GM10248 (cell line): ENCODE results near the gene TAF13.
"Not testable (repeated sequence)": the region's sequence is repeated elsewhere in the genome, so short reads cannot be mapped to it uniquely, and the experiment has no call there.

ENCODE experiments used
- CTCF ChIA-PET: fragments of 300-600 bp; sonication (Branson Sonifier 250); formaldehyde crosslinking; extraction: SDS; loops from one replicate; lab custom pipeline; 2021; ENCODE audit warnings: antibody characterized with exemption; lab: Yijun Ruan, JAX
- POLR2A ChIA-PET: fragments of 350-650 bp; sonication (Branson Sonifier 250); formaldehyde crosslinking; extraction: SDS; loops from one replicate; lab custom pipeline; 2020; ENCODE audit warnings: antibody characterized with exemption; lab: Yijun Ruan, JAX
- DNase-seq: peaks from one replicate; pipeline ENCODE4 v3.0.0; 2012; ENCODE audit errors: extremely low spot score
- CTCF ChIP-seq: IDR thresholded peaks from 2 replicates; pipeline ENCODE4 v1.5.1; 2012; ENCODE audit warnings: mild to moderate bottlenecking, low read depth; ENCODE audit errors: extremely low read depth, missing control alignments, control extremely low read depth

Gene TAF13

GRCh38 chr1:109060707-109061106 is 15.1 kb downstream of the TAF13 start:
- DNase-seq = no peak
- TF ChIP-seq CTCF = no peak
- ChIA-PET CTCF (interaction anchor here (1.0 to 1.5 kb wide), 5 partner anchors 15 to 76 kb away, joined by 3 to 6 read pairs (median 4); partner anchors contain the start of gene WDR47), POLR2A (interaction anchor here (0.9 kb wide), 1 partner anchor 39 kb away, joined by 3 read pairs; no protein-coding TSS in a partner anchor)

- no peak for DNase-seq
- CTCF ChIA-PET = interaction anchor here (1.1 kb wide), 1 partner anchor 9 kb away, joined by 3 read pairs; no protein-coding TSS in a partner anchor
- POLR2A ChIA-PET = no interaction called here
- TF ChIP-seq CTCF = no peak
Measured at GRCh38 chr1:109059026-109059425, 16.8 kb downstream of the TAF13 start.

- POLR2A ChIA-PET = no interaction called here
Measured at GRCh38 chr1:109056064-109056463, 19.7 kb downstream of the TAF13 start.

GRCh38 chr1:109052145-109052544 is 23.7 kb downstream of the TAF13 start:
- POLR2A ChIA-PET, DNase-seq, CTCF ChIA-PET: not testable (repeated sequence)

More at GRCh38 chr1:109056064-109056463, 19.7 kb downstream of the TAF13 start:
- CTCF ChIA-PET = interaction anchor here (0.6 kb wide), 1 partner anchor 58 kb away, joined by 3 read pairs; the partner anchor contains the start of gene ELAPOR1
- no peak for DNase-seq
- TF ChIP-seq CTCF = no peak

- ChIA-PET CTCF (interaction anchor here (1.3 to 2.1 kb wide), 2 partner anchors 13 to 50 kb away, joined by 4 read pairs; no protein-coding TSS in a partner anchor), POLR2A (no interaction called here)
- no peak for DNase-seq
- no peak for TF ChIP-seq CTCF
Measured at GRCh38 chr1:109050228-109050995, 25.4 kb downstream of the TAF13 start.

- ChIA-PET CTCF (interaction anchor here (2.1 kb wide), 1 partner anchor 15 kb away, joined by 4 read pairs; no protein-coding TSS in a partner anchor), POLR2A (no interaction called here)
- no peak for TF ChIP-seq CTCF
- DNase-seq = no peak
Measured at GRCh38 chr1:109048335-109048734, 27.5 kb downstream of the TAF13 start.

- no peak for TF ChIP-seq CTCF
- DNase-seq = no peak
- POLR2A ChIA-PET = no interaction called here
- CTCF ChIA-PET = interaction anchor here (0.7 to 1.2 kb wide), 3 partner anchors 15 to 53 kb away, joined by 3 read pairs; no protein-coding TSS in a partner anchor
Measured at GRCh38 chr1:109047339-109047738, 28.5 kb downstream of the TAF13 start.
